ENCODE data around the gene FAM229A.
A peak's percentile ranks its signal among the peaks of the same experiment; 100 is the strongest.

Gene FAM229A

GRCh38 chr1:32336591-32336932, 25.7 kb downstream of the FAM229A start:
- no peak for DNase-seq (ENCODE audit: low read depth)
- H3K4me3 ChIP-seq (ENCODE audit: low read depth, low read length), result peak overlapping the region; percentile 74
- TF ChIP-seq, protein P1, sequence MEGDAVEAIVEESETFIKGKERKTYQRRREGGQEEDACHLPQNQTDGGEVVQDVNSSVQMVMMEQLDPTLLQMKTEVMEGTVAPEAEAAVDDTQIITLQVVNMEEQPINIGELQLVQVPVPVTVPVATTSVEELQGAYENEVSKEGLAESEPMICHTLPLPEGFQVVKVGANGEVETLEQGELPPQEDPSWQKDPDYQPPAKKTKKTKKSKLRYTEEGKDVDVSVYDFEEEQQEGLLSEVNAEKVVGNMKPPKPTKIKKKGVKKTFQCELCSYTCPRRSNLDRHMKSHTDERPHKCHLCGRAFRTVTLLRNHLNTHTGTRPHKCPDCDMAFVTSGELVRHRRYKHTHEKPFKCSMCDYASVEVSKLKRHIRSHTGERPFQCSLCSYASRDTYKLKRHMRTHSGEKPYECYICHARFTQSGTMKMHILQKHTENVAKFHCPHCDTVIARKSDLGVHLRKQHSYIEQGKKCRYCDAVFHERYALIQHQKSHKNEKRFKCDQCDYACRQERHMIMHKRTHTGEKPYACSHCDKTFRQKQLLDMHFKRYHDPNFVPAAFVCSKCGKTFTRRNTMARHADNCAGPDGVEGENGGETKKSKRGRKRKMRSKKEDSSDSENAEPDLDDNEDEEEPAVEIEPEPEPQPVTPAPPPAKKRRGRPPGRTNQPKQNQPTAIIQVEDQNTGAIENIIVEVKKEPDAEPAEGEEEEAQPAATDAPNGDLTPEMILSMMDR (IDR thresholded peaks at IDR 0.05; ENCODE audit: low read depth, low read length, missing control alignments), result no peak
- in situ Hi-C loops (cut with HindIII; ENCODE audit: low sequenced_read_pairs), result no loop called here

DNA sequence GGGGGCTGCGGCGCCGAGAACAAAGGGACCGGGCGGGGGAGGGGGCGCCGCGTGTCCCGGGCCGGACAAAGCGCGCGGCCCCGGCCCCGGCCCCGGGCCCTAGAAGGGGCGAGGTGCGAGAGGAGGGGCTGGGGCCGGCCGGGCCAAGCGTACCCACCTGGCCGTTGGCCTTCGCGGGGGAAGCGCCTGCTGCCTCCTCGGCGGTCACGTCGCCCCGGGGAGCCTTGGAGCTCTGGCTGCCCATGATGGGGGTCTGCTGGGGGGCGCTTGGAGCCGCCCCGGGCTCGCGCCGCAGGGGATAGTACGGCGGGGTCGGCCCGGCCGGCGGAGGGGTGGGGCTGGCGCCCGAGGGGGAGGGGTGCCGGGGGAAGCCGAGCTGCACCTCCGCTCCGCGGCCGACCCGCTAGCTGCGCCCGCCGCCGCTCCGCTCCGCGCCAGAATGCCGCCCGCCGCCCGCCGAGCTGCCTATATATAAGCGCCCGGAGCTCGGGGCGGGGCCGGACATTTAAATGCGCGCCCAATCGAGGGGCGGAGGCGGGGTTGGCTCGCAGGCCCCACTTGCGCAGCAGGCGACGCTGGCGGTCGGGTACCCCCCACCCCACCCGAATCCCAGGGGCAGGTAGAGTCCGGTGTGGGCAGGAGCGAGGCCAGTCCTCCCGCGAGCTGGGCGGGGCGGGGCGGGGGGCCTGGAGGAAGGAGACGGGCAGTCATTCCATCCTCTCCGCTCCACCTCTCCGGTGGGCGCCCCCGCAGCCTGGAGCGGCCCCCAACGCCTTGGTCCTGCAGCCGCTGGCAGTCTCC, 26.3 kb downstream of the FAM229A start, which contains the start of gene MARCKSL1:
MARCKSL1 (minus strand) TSS at position 444 of the 801 bp plus-strand sequence; CDS start at position 244, 200 bp downstream.
- in situ Hi-C loops (cut with HindIII; ENCODE audit: low sequenced_read_pairs), result no loop called here
- no peak for DNase-seq (ENCODE audit: low read depth)
- TF ChIP-seq, protein P1 (IDR thresholded peaks at IDR 0.05; ENCODE audit: low read depth, low read length, missing control alignments), result no peak
- H3K4me3 ChIP-seq (ENCODE audit: low read depth, low read length), result peak within 1 kb of the TSS; percentile 74

- in situ Hi-C loops (cut with HindIII; ENCODE audit: low sequenced_read_pairs), result no loop called here
- no peak for DNase-seq (ENCODE audit: low read depth)
- peak overlapping the region; percentile 74 for H3K4me3 ChIP-seq (ENCODE audit: low read depth, low read length)
- TF ChIP-seq, protein P1 (IDR thresholded peaks at IDR 0.05; ENCODE audit: low read depth, low read length, missing control alignments), result no peak
These were observed 26.8 kb downstream of the FAM229A start for GRCh38 chr1:32335535-32335789.

DNA sequence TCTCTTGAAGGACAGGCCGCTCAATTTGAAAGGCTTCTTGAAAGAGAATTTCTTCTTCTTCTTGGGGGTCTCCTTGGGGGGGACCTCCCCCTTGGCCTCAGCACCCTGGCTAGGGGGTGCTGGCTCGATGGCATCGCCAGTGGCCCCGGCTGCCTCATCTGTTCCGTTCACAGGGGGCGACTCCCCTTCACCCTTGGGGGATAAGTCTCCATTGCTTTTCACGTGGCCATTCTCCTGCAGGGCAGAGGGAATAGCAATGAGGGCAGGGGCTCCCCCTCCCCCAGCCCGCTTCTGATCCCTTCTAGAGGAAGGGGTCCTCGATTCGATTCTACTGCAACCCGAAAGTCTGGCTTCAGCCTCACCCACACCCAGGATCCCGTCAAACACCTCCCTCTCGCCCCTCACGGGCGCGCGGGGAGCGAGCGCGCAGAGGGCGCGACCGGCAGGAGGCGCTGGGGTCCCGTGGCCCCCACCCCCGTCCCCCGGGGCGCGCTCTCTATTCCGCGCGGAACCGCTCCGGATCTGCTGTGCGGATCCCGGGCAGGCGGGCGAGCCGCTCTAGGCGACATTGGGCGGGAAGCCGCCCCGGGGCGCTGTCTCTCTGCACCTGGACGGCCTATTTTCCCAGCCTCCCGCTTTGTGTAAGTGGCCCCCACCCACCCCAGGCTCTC, 27.3 kb downstream of the FAM229A start:
- in situ Hi-C loops (cut with HindIII; ENCODE audit: low sequenced_read_pairs), result no loop called here
- no peak for DNase-seq (ENCODE audit: low read depth)
- TF ChIP-seq, protein P1 (IDR thresholded peaks at IDR 0.05; ENCODE audit: low read depth, low read length, missing control alignments), result peak; percentile 82
- peak overlapping the region; percentile 74 for H3K4me3 ChIP-seq (ENCODE audit: low read depth, low read length)

- in situ Hi-C loops (cut with HindIII; ENCODE audit: low sequenced_read_pairs), result no loop called here
- TF ChIP-seq, protein P1 (IDR thresholded peaks at IDR 0.05; ENCODE audit: low read depth, low read length, missing control alignments), result no peak
- DNase-seq (ENCODE audit: low read depth), result no peak
- peak overlapping the region; percentile 74 for H3K4me3 ChIP-seq (ENCODE audit: low read depth, low read length)
These were observed 27.9 kb downstream of the FAM229A start for GRCh38 chr1:32334274-32334861.

- in situ Hi-C loops (cut with HindIII; ENCODE audit: low sequenced_read_pairs), result no loop called here
- H3K4me3 ChIP-seq (ENCODE audit: low read depth, low read length), result no peak overlapping the region
- no peak for DNase-seq (ENCODE audit: low read depth)
- TF ChIP-seq, protein P1 (IDR thresholded peaks at IDR 0.05; ENCODE audit: low read depth, low read length, missing control alignments), result no peak
These were observed 28.9 kb downstream of the FAM229A start for GRCh38 chr1:32333251-32333963.
